Thoracic aorta (tissue), 2 donors: ENCODE measurements around the gene NOL12. TPM values are rescaled to one million over a fixed set of nuclear protein-coding genes. Genes with fewer than 3 reads are reported as not detected.

Source experiments
- ATAC-seq: fragments of 150-250 bp; one replicate; pipeline ENCODE4 v1.8.0; 2017; ENCODE audit warnings: low read depth; ENCODE audit not compliant: insufficient number of reproducible peaks, low FRiP score
- DNase-seq: peaks from one replicate; pipeline ENCODE4 v3.0.0-alpha.2; 2020; ENCODE audit warnings: low spot score
- H3K27ac ChIP-seq, 2 donors: fragments of 200-600 bp; sonication (generic); 1 replicate in 1 of 2; 2 replicates in 1 of 2; pipeline ENCODE4 v1.5.1; 2016; ENCODE audit warnings: mild to moderate bottlenecking in 2 of 2, moderate library complexity in 2 of 2
- H3K27me3 ChIP-seq: fragments of 200-600 bp; sonication (generic); replicated peaks from 2 replicates; pipeline ENCODE4 v1.6.0; 2016; ENCODE audit warnings: mild to moderate bottlenecking; ENCODE audit not compliant: insufficient read depth
- H3K36me3 ChIP-seq: fragments of 200-600 bp; sonication (generic); one replicate; pipeline ENCODE4 v1.5.1; 2016
- H3K4me1 ChIP-seq, 2 donors: fragments of 200-600 bp; sonication (generic); 1 replicate in 1 of 2; 2 replicates in 1 of 2; pipeline versions ENCODE4 v1.5.1 to v1.6.0; 2016; ENCODE audit warnings: low read depth in 2 of 2, mild to moderate bottlenecking in 1 of 2; ENCODE audit not compliant: control insufficient read depth in 1 of 2
- H3K4me3 ChIP-seq: fragments of 200-600 bp; sonication (generic); 2 replicates; pipeline ENCODE4 v1.5.1; 2016; ENCODE audit warnings: mild to moderate bottlenecking
- H3K9me3 ChIP-seq: fragments of 200-600 bp; sonication (generic); 2 replicates; pipeline ENCODE4 v1.5.1; 2016
- total RNA-seq, 2 donors: library from RNA; depleted of rRNA; stranded (reverse); fragments of >200 nt; gene quantifications; one replicate each; pipeline versions ENCODE4 v1.1.0 to v1.2.3, GENCODE V29; 2016
- TF ChIP-seq, protein P1 (sequence below): fragments of 200-600 bp; sonication (generic); IDR thresholded peaks from one replicate; pipeline ENCODE4 v1.5.1; 2019; ENCODE audit warnings: antibody characterized with exemption

Gene NOL12
- total RNA-seq, 2 donors from 2014 or later, result 11.1 to 58.9 TPM

DNA sequence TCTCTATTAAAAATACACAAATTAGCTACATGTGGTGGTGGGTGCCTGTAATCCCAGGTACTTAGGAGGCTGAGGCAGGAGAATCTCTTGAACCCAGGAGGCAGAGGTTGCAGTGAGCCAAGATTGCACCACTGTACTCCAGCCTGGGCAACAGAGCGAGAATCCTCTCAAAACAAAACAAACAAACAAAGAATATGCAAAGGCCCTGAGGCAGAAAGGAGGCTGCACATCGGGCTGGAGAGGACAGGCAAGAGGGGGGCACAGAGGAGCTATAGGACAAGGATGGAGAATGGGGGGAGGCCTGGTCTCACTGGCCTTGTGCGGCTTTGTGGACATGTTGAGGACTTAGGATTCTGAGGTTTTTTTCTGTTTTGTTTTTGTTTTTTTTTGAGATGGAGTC lies 19.1 kb downstream of the NOL12 start:
- no peak for DNase-seq
- TF ChIP-seq, protein P1, sequence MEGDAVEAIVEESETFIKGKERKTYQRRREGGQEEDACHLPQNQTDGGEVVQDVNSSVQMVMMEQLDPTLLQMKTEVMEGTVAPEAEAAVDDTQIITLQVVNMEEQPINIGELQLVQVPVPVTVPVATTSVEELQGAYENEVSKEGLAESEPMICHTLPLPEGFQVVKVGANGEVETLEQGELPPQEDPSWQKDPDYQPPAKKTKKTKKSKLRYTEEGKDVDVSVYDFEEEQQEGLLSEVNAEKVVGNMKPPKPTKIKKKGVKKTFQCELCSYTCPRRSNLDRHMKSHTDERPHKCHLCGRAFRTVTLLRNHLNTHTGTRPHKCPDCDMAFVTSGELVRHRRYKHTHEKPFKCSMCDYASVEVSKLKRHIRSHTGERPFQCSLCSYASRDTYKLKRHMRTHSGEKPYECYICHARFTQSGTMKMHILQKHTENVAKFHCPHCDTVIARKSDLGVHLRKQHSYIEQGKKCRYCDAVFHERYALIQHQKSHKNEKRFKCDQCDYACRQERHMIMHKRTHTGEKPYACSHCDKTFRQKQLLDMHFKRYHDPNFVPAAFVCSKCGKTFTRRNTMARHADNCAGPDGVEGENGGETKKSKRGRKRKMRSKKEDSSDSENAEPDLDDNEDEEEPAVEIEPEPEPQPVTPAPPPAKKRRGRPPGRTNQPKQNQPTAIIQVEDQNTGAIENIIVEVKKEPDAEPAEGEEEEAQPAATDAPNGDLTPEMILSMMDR, result no peak
- Histone ChIP-seq H3K36me3 (no peaks in the 10 kb centered on the region), H3K9me3 (no peaks in the 10 kb centered on the region), H3K4me3 (no peak overlapping the region), H3K27ac (no peak overlapping the region), H3K27me3 (no peaks in the 10 kb centered on the region), H3K4me1 (no peaks in the 10 kb centered on the region)
- ATAC-seq, result no peak

DNA sequence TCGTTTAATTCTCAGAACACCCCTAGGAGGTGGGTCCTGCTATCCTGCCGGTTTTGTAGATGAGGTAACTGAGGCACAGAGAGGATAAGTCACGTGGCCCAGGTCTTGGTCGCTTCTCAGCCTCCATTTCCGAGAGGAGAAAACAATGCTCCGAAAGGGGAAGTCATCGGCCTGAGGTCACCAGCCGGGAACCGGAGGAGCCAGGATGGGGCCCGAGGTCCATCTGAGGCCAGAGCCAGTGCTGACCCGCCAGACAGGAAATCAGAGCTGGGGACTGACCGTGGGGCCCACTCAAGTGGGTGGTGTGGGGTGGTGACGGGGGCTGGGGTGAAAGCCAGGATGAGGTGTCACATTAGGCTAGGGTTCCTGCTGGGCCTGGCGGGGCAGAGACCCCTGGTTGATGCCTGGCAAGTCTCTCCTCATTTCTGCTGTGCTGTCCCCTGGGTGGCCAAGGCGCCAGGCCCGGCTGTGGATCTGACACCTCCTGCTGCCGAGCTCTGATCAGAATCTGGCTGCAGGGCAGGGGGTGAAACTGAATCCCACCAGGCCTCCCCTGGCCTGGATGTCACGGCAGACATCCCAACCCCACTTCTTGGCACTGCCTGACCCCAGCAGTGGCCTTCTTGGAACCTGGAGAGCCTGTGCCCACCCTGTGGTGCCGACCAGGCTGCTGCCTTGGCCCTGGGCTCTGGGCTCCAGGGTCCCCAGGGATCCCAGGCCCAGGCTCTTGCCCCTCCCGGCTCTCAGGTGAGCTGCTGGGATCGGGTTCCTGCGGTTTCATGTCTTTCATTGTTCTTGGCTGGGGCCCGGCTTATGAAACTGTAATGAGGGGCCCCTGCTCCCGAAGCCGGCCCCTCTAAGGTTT lies 22.7 kb downstream of the NOL12 start:
- DNase-seq (no peak), ATAC-seq (no peak)
- TF ChIP-seq, protein P1, result no peak
- Histone ChIP-seq H3K36me3 (no peaks in the 10 kb centered on the region), H3K4me1 (no peaks in the 10 kb centered on the region), H3K9me3 (no peaks in the 10 kb centered on the region), H3K27ac (no peak overlapping the region), H3K4me3 (no peak overlapping the region), H3K27me3 (no peaks in the 10 kb centered on the region)

DNA sequence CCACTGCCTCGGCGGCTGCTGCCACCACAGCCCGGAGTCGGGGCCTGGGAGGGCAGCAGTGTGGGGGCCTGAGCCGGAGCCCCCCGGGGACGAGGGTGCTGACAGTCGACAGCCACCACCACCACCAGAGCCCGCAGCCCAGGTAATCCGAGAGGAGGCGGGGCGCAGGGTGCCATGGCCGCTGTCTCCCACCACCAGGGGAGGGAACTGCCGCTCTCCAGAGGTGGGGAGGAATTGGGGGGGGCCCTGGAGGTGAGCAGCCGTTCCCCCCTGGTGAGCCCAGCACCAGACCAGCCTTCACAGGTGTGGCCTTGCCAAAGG lies 23.3 kb downstream of the NOL12 start:
- no peaks in the 10 kb centered on the region for H3K9me3 ChIP-seq
- no peaks in the 10 kb centered on the region for H3K36me3 ChIP-seq
- TF ChIP-seq, protein P1, result no peak
- DNase-seq (no peak), ATAC-seq (no peak)
- no peaks in the 10 kb centered on the region for H3K27me3 ChIP-seq
- H3K27ac ChIP-seq, result no peak overlapping the region
- H3K4me3 ChIP-seq, result no peak overlapping the region
- no peaks in the 10 kb centered on the region for H3K4me1 ChIP-seq

DNA sequence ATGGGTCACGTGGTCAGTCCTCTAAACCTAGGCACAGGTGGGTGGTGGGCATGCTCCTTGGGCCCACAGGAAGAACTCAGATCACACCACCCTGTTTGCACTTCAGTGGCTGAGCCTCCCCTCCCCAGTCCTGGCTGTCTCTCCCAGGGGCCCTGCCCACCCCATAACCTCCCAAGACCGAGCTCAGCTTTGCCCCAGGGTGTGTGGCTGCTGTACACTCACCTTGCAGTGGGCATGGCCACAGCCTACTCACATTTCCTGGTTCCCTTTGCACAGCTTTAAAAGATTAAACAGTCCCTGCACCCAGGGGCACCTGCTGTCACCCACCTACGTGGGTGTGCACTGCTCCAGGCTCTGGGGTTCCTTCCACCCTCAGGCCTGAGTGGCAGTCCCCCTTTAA lies 24.5 kb downstream of the NOL12 start:
- Histone ChIP-seq H3K4me3 (no peak overlapping the region), H3K36me3 (no peaks in the 10 kb centered on the region), H3K4me1 (no peaks in the 10 kb centered on the region), H3K9me3 (no peaks in the 10 kb centered on the region), H3K27me3 (no peaks in the 10 kb centered on the region), H3K27ac (no peak overlapping the region)
- ATAC-seq (no peak), DNase-seq (no peak)
- TF ChIP-seq, protein P1, result no peak

DNA sequence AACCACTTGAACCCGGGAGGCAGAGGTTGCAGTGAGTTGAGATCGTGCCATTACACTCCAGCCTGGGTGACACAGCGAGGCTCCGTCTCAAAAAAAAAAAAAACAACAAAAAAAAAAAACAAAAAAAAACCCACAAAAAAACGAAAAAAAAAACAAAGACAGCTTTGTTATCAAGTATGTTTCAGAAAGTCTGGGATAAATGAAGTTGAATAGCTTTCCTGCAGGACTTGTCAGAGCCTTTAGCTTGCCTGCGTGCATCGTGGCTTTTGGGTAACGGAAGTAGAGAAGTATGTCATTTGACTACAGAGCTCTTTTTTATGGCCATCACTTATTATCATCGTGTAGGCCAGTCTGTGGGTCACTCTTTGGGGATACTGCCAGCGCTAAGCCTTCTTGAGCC lies 25.3 kb downstream of the NOL12 start:
- ATAC-seq, result no peak
- Histone ChIP-seq H3K4me1 (no peaks in the 10 kb centered on the region), H3K36me3 (no peaks in the 10 kb centered on the region), H3K27ac (no peak overlapping the region), H3K9me3 (no peaks in the 10 kb centered on the region), H3K27me3 (no peaks in the 10 kb centered on the region), H3K4me3 (no peak overlapping the region)
- TF ChIP-seq, protein P1, result no peak
- DNase-seq, result no peak
